ENCODE data around the gene PPP1R13B. TPM values are rescaled to one million over a fixed set of nuclear protein-coding genes. Genes with fewer than 3 reads are reported as not detected.
"Not testable (repeated sequence)": the region's sequence is repeated elsewhere in the genome, so short reads cannot be mapped to it uniquely, and the experiment has no call there.

Gene PPP1R13B
- total and polyA plus RNA-seq, 4 donors = 2.3 to 44.0 (median 15.8) TPM

GRCh38 chr14:103846097-103846496, 1.3 kb downstream of the PPP1R13B start:
- 71 to 74% methylated on average over 8 of the region's 8 CpGs for WGBS, 2 donors
- Histone ChIP-seq H3K27ac (ENCODE audit: low read depth in 1 of 2, low read length in 2 of 2) (no peak overlapping the region), H3K9me3 (ENCODE audit: control insufficient read depth, low read length) (no peaks in the 10 kb centered on the region)

GRCh38 chr14:103845327-103845726, 2.0 kb downstream of the PPP1R13B start:
- H3K4me1 ChIP-seq (ENCODE audit: control insufficient read depth in 1 of 2, insufficient read depth in 2 of 2, low read length in 2 of 2) = peaks cover 2 to 3% of the 10 kb centered on the region in 2 donors
- no peak overlapping the region for H3K27ac ChIP-seq (ENCODE audit: low read depth in 1 of 2, low read length in 2 of 2)
- no peak for ATAC-seq (ENCODE audit: low FRiP score)
- intact Hi-C loops (cut with DNase I) = no loop called here
- H3K27me3 ChIP-seq (ENCODE audit: control insufficient read depth in 1 of 2, insufficient read depth in 2 of 2, low read length in 1 of 2) = no peaks in the 10 kb centered on the region
- H3K4me3 ChIP-seq (ENCODE audit: low read length in 2 of 2) = no peak overlapping the region
- DNase-seq = no peak
- 93 to 94% methylated on average over 5 of the region's 5 CpGs for WGBS, 2 donors
- H3K9me3 ChIP-seq (ENCODE audit: control insufficient read depth, low read length) = no peaks in the 10 kb centered on the region
- H3K36me3 ChIP-seq (ENCODE audit: control insufficient read depth in 1 of 2, insufficient read depth in 2 of 2, low read length in 1 of 2) = no peaks in the 10 kb centered on the region

More at GRCh38 chr14:103846097-103846496, 1.3 kb downstream of the PPP1R13B start:
- DNase-seq (no peak), ATAC-seq (ENCODE audit: low FRiP score) (no peak)
- Histone ChIP-seq H3K27me3 (ENCODE audit: control insufficient read depth in 1 of 2, insufficient read depth in 2 of 2, low read length in 1 of 2) (no peaks in the 10 kb centered on the region), H3K4me1 (ENCODE audit: control insufficient read depth in 1 of 2, insufficient read depth in 2 of 2, low read length in 2 of 2) (peaks cover 2 to 3% of the 10 kb centered on the region in 2 donors), H3K36me3 (ENCODE audit: control insufficient read depth in 1 of 2, insufficient read depth in 2 of 2, low read length in 1 of 2) (no peaks in the 10 kb centered on the region), H3K4me3 (ENCODE audit: low read length in 2 of 2) (peak overlapping the region in 1 of 2 donors; percentile 74)
- intact Hi-C loops (cut with DNase I) = no loop called here

- ATAC-seq (ENCODE audit: low FRiP score); H3K4me3 ChIP-seq (ENCODE audit: low read length in 2 of 2); H3K36me3 ChIP-seq (ENCODE audit: control insufficient read depth in 1 of 2, insufficient read depth in 2 of 2, low read length in 1 of 2); H3K27ac ChIP-seq (ENCODE audit: low read depth in 1 of 2, low read length in 2 of 2); intact Hi-C loops (cut with DNase I); H3K4me1 ChIP-seq (ENCODE audit: control insufficient read depth in 1 of 2, insufficient read depth in 2 of 2, low read length in 2 of 2); H3K27me3 ChIP-seq (ENCODE audit: control insufficient read depth in 1 of 2, insufficient read depth in 2 of 2, low read length in 1 of 2); DNase-seq; H3K9me3 ChIP-seq (ENCODE audit: control insufficient read depth, low read length): not testable (repeated sequence)
- 92 to 96% methylated on average over 12 of the region's 12 CpGs for WGBS, 2 donors
These were observed 6.1 kb downstream of the PPP1R13B start for GRCh38 chr14:103841265-103841664.

- intact Hi-C loops (cut with DNase I) = no loop called here
- no peaks in the 10 kb centered on the region for H3K27me3 ChIP-seq (ENCODE audit: control insufficient read depth in 1 of 2, insufficient read depth in 2 of 2, low read length in 1 of 2)
- 82 to 90% methylated on average over 2 of the region's 2 CpGs for WGBS, 2 donors
- DNase-seq (no peak), ATAC-seq (ENCODE audit: low FRiP score) (no peak)
- H3K4me1 ChIP-seq (ENCODE audit: control insufficient read depth in 1 of 2, insufficient read depth in 2 of 2, low read length in 2 of 2) = no peaks in the 10 kb centered on the region
- no peaks in the 10 kb centered on the region for H3K9me3 ChIP-seq (ENCODE audit: control insufficient read depth, low read length)
- H3K4me3 ChIP-seq (ENCODE audit: low read length in 2 of 2) = no peak overlapping the region
- no peak overlapping the region for H3K27ac ChIP-seq (ENCODE audit: low read depth in 1 of 2, low read length in 2 of 2)
- no peaks in the 10 kb centered on the region for H3K36me3 ChIP-seq (ENCODE audit: control insufficient read depth in 1 of 2, insufficient read depth in 2 of 2, low read length in 1 of 2)
These were observed 7.4 kb downstream of the PPP1R13B start for GRCh38 chr14:103840014-103840413.

- 85 to 92% methylated on average over 1 of the region's 1 CpG for WGBS, 2 donors
- ATAC-seq (ENCODE audit: low FRiP score) = no peak
These were observed 7.8 kb downstream of the PPP1R13B start for GRCh38 chr14:103839579-103839978.

GRCh38 chr14:103838117-103838516, 9.3 kb downstream of the PPP1R13B start:
- no peak for ATAC-seq (ENCODE audit: low FRiP score)
- H3K9me3 ChIP-seq (ENCODE audit: control insufficient read depth, low read length) = no peaks in the 10 kb centered on the region
- no peak overlapping the region for H3K4me3 ChIP-seq (ENCODE audit: low read length in 2 of 2)
- H3K27me3 ChIP-seq (ENCODE audit: control insufficient read depth in 1 of 2, insufficient read depth in 2 of 2, low read length in 1 of 2) = no peaks in the 10 kb centered on the region
- intact Hi-C loops (cut with DNase I) = no loop called here
- no peak overlapping the region for H3K27ac ChIP-seq (ENCODE audit: low read depth in 1 of 2, low read length in 2 of 2)
- H3K36me3 ChIP-seq (ENCODE audit: control insufficient read depth in 1 of 2, insufficient read depth in 2 of 2, low read length in 1 of 2) = no peaks in the 10 kb centered on the region
- DNase-seq = no peak
- WGBS, 2 donors = 61 to 76% methylated on average over 1 of the region's 1 CpG
- no peaks in the 10 kb centered on the region for H3K4me1 ChIP-seq (ENCODE audit: control insufficient read depth in 1 of 2, insufficient read depth in 2 of 2, low read length in 2 of 2)

More at GRCh38 chr14:103839579-103839978, 7.8 kb downstream of the PPP1R13B start:
- H3K9me3 ChIP-seq (ENCODE audit: control insufficient read depth, low read length) = no peaks in the 10 kb centered on the region
- no peaks in the 10 kb centered on the region for H3K27me3 ChIP-seq (ENCODE audit: control insufficient read depth in 1 of 2, insufficient read depth in 2 of 2, low read length in 1 of 2)
- no peak overlapping the region for H3K27ac ChIP-seq (ENCODE audit: low read depth in 1 of 2, low read length in 2 of 2)
- DNase-seq = no peak
- H3K36me3 ChIP-seq (ENCODE audit: control insufficient read depth in 1 of 2, insufficient read depth in 2 of 2, low read length in 1 of 2) = no peaks in the 10 kb centered on the region
- intact Hi-C loops (cut with DNase I) = no loop called here
- no peaks in the 10 kb centered on the region for H3K4me1 ChIP-seq (ENCODE audit: control insufficient read depth in 1 of 2, insufficient read depth in 2 of 2, low read length in 2 of 2)
- H3K4me3 ChIP-seq (ENCODE audit: low read length in 2 of 2) = no peak overlapping the region

- 66 to 72% methylated on average over 6 of the region's 6 CpGs for WGBS, 2 donors
- Histone ChIP-seq H3K9me3 (ENCODE audit: control insufficient read depth, low read length) (no peaks in the 10 kb centered on the region), H3K36me3 (ENCODE audit: control insufficient read depth in 1 of 2, insufficient read depth in 2 of 2, low read length in 1 of 2) (no peaks in the 10 kb centered on the region), H3K4me3 (ENCODE audit: low read length in 2 of 2) (no peak overlapping the region), H3K4me1 (ENCODE audit: control insufficient read depth in 1 of 2, insufficient read depth in 2 of 2, low read length in 2 of 2) (no peaks in the 10 kb centered on the region), H3K27me3 (ENCODE audit: control insufficient read depth in 1 of 2, insufficient read depth in 2 of 2, low read length in 1 of 2) (no peaks in the 10 kb centered on the region), H3K27ac (ENCODE audit: low read depth in 1 of 2, low read length in 2 of 2) (no peak overlapping the region)
- intact Hi-C loops (cut with DNase I) = no loop called here
- ATAC-seq (ENCODE audit: low FRiP score) = no peak
- no peak for DNase-seq
These were observed 10.2 kb downstream of the PPP1R13B start for GRCh38 chr14:103836976-103837725.

GRCh38 chr14:103834956-103835355, 12.4 kb downstream of the PPP1R13B start:
- DNase-seq = no peak
- Histone ChIP-seq H3K4me3 (ENCODE audit: low read length in 2 of 2) (no peak overlapping the region), H3K4me1 (ENCODE audit: control insufficient read depth in 1 of 2, insufficient read depth in 2 of 2, low read length in 2 of 2) (no peaks in the 10 kb centered on the region), H3K9me3 (ENCODE audit: control insufficient read depth, low read length) (no peaks in the 10 kb centered on the region), H3K27ac (ENCODE audit: low read depth in 1 of 2, low read length in 2 of 2) (no peak overlapping the region), H3K27me3 (ENCODE audit: control insufficient read depth in 1 of 2, insufficient read depth in 2 of 2, low read length in 1 of 2) (no peaks in the 10 kb centered on the region), H3K36me3 (ENCODE audit: control insufficient read depth in 1 of 2, insufficient read depth in 2 of 2, low read length in 1 of 2) (no peaks in the 10 kb centered on the region)
- intact Hi-C loops (cut with DNase I) = no loop called here
- 97 to 100% methylated on average over 2 of the region's 2 CpGs for WGBS, 2 donors
- ATAC-seq (ENCODE audit: low FRiP score) = no peak

- Histone ChIP-seq H3K9me3 (ENCODE audit: control insufficient read depth, low read length) (no peaks in the 10 kb centered on the region), H3K27me3 (ENCODE audit: control insufficient read depth in 1 of 2, insufficient read depth in 2 of 2, low read length in 1 of 2) (no peaks in the 10 kb centered on the region), H3K27ac (ENCODE audit: low read depth in 1 of 2, low read length in 2 of 2) (no peak overlapping the region), H3K36me3 (ENCODE audit: control insufficient read depth in 1 of 2, insufficient read depth in 2 of 2, low read length in 1 of 2) (no peaks in the 10 kb centered on the region), H3K4me3 (ENCODE audit: low read length in 2 of 2) (no peak overlapping the region), H3K4me1 (ENCODE audit: control insufficient read depth in 1 of 2, insufficient read depth in 2 of 2, low read length in 2 of 2) (no peaks in the 10 kb centered on the region)
- WGBS, 2 donors = 91 to 92% methylated on average over 4 of the region's 4 CpGs
- intact Hi-C loops (cut with DNase I) = no loop called here
- DNase-seq = no peak
- no peak for ATAC-seq (ENCODE audit: low FRiP score)
These were observed 13.7 kb downstream of the PPP1R13B start for GRCh38 chr14:103833711-103834110.
